HCT116 (cell line): ENCODE results near the gene G3BP2.

Experiments
- EGR1 ChIP-seq: IDR thresholded peaks from 2 replicates; pipeline ENCODE4 v1.6.1; 2012; ENCODE audit warnings: low read depth
- EZH2 ChIP-seq: fragments of 200-600 bp; sonication (generic); IDR thresholded peaks from 2 replicates; pipeline ENCODE4 v1.6.1; 2017; ENCODE audit warnings: antibody characterized with exemption, mixed run types
- EZH2phosphoT487 ChIP-seq: fragments of 200-600 bp; IDR thresholded peaks from 2 replicates; pipeline ENCODE4 v1.6.1; 2018; ENCODE audit warnings: antibody characterized with exemption, borderline replicate concordance
- JUND ChIP-seq: IDR thresholded peaks from 2 replicates; pipeline ENCODE4 v1.6.1; 2012
- POLR2A ChIP-seq: IDR thresholded peaks from 2 replicates; pipeline ENCODE4 v1.7.0; 2011; ENCODE audit warnings: borderline replicate concordance; ENCODE audit not compliant: insufficient read depth, insufficient read length; ENCODE audit errors: extremely low read depth
- POLR2AphosphoS5 ChIP-seq: IDR thresholded peaks from 2 replicates; pipeline ENCODE4 v1.6.1; 2011; ENCODE audit warnings: mild to moderate bottlenecking, low read depth, low read length, moderate library complexity
- REST ChIP-seq: IDR thresholded peaks from 2 replicates; pipeline ENCODE4 v1.6.1; 2012; ENCODE audit warnings: low read depth
- YY1 ChIP-seq: IDR thresholded peaks from 2 replicates; pipeline ENCODE4 v1.6.1; 2011; ENCODE audit warnings: low read length, low read depth, moderate library complexity, mild to moderate bottlenecking; ENCODE audit not compliant: insufficient replicate concordance; ENCODE audit errors: extremely low read depth
- ZBTB33 ChIP-seq: IDR thresholded peaks from 2 replicates; pipeline ENCODE4 v1.6.1; 2011; ENCODE audit warnings: mild to moderate bottlenecking, low read length, moderate library complexity; ENCODE audit not compliant: insufficient replicate concordance; ENCODE audit errors: extremely low read depth
- TF ChIP-seq, protein P1 (sequence below), 3 experiments: fragments of 200-600 bp in 1 of 3; sonication (generic) in 1 of 3; IDR thresholded peaks in 2 of 3; conservative IDR thresholded peaks in 1 of 3; 2 replicates each; pipeline ENCODE4 v1.5.1; 2012 to 2017; ENCODE audit warnings: low read depth in 2 of 3, low read length in 2 of 3, antibody characterized with exemption in 1 of 3, borderline replicate concordance in 1 of 3, control low read depth in 1 of 3, mild to moderate bottlenecking in 1 of 3, mixed read lengths in 1 of 3, mixed run types in 1 of 3, moderate library complexity in 1 of 3; ENCODE audit not compliant: insufficient read depth in 1 of 3

DNA sequence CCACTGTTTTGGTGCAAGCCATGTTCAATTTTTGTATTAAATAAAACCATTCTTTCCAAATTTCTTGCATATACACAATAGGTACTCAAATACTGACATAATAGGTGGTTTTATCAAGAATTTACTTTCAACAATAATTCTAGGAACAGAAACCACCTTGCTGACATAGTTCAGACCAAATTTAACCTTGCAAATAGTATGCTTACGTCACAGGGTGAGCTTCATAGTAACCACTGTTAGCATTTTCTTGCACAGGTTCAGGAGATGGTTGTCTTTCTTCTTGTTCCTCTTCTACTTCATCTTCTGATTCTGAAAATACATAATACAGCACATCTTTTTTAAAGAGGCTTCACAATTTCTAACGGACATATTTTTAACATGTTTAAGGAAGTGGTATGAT lies 17.6 kb downstream of the G3BP2 start:
- TF ChIP-seq, protein P1, sequence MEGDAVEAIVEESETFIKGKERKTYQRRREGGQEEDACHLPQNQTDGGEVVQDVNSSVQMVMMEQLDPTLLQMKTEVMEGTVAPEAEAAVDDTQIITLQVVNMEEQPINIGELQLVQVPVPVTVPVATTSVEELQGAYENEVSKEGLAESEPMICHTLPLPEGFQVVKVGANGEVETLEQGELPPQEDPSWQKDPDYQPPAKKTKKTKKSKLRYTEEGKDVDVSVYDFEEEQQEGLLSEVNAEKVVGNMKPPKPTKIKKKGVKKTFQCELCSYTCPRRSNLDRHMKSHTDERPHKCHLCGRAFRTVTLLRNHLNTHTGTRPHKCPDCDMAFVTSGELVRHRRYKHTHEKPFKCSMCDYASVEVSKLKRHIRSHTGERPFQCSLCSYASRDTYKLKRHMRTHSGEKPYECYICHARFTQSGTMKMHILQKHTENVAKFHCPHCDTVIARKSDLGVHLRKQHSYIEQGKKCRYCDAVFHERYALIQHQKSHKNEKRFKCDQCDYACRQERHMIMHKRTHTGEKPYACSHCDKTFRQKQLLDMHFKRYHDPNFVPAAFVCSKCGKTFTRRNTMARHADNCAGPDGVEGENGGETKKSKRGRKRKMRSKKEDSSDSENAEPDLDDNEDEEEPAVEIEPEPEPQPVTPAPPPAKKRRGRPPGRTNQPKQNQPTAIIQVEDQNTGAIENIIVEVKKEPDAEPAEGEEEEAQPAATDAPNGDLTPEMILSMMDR (IDR thresholded peaks at IDR 0.05 in 2 of 3, conservative IDR thresholded peaks at IDR 0.05 in 1 of 3; ENCODE audit: borderline replicate concordance in 1 of 3, insufficient read depth in 1 of 3, low read depth in 2 of 3, low read length in 2 of 3), result no peak
- TF ChIP-seq REST (no peak), POLR2AphosphoS5 (no peak), YY1 (no peak), POLR2A (no peak), EGR1 (no peak), EZH2phosphoT487 (no peak), EZH2 (no peak), ZBTB33 (no peak), JUND (no peak)
